Neural progenitor cell (in vitro differentiated cells): ENCODE measurements around the gene CERS1. TPM values are rescaled to one million over a fixed set of nuclear protein-coding genes. Genes with fewer than 3 reads are reported as not detected.

Experiments
- DNase-seq: peaks from one replicate; pipeline ENCODE4 v3.0.0-alpha.2; 2016; ENCODE audit warnings: low spot score
- H2AFZ ChIP-seq: fragments of 200-600 bp; sonication (generic); replicated peaks from 2 replicates; pipeline ENCODE4 v1.6.1; 2016; ENCODE audit warnings: antibody characterized with exemption
- H3F3A ChIP-seq: fragments of 200-600 bp; sonication (generic); 2 replicates; pipeline ENCODE4 v1.6.1; 2016; ENCODE audit warnings: antibody characterized with exemption, low read depth
- H3K27ac ChIP-seq: fragments of 200-600 bp; sonication (generic); 2 replicates; pipeline ENCODE4 v1.5.1; 2016; ENCODE audit warnings: mild to moderate bottlenecking
- H3K27me3 ChIP-seq: fragments of 200-600 bp; sonication (generic); 2 replicates; pipeline ENCODE4 v1.6.1; 2016; ENCODE audit warnings: mild to moderate bottlenecking, moderate library complexity
- H3K36me3 ChIP-seq: fragments of 200-600 bp; sonication (generic); 2 replicates; pipeline ENCODE4 v1.5.1; 2016
- H3K4me1 ChIP-seq: fragments of 200-600 bp; sonication (generic); 2 replicates; pipeline ENCODE4 v1.6.1; 2016; ENCODE audit warnings: mixed run types
- H3K4me2 ChIP-seq: fragments of 200-600 bp; sonication (generic); 2 replicates; pipeline ENCODE4 v1.6.1; 2016
- H3K4me3 ChIP-seq: fragments of 200-600 bp; sonication (generic); 2 replicates; pipeline ENCODE4 v1.5.1; 2016
- H3K79me2 ChIP-seq: fragments of 200-600 bp; sonication (generic); 2 replicates; pipeline ENCODE4 v1.6.1; 2016; ENCODE audit warnings: low read depth
- H3K9ac ChIP-seq: fragments of 200-600 bp; sonication (generic); 2 replicates; pipeline ENCODE4 v1.6.1; 2016
- H3K9me3 ChIP-seq: fragments of 200-600 bp; sonication (generic); 2 replicates; pipeline ENCODE4 v1.5.1; 2016; ENCODE audit warnings: low read depth
- H4K20me1 ChIP-seq: fragments of 200-600 bp; sonication (generic); 2 replicates; pipeline ENCODE4 v1.6.1; 2016; ENCODE audit warnings: low read depth
- H3K27ac Mint-ChIP-seq: 3 replicates; pipeline ENCODE4 v1.8.0; 2021; ENCODE audit warnings: mixed read lengths
- H3K27me3 Mint-ChIP-seq: 2 replicates; pipeline ENCODE4 v1.8.0; 2022; ENCODE audit warnings: low read depth, mild to moderate bottlenecking, inconsistent platforms, moderate library complexity, mixed read lengths; ENCODE audit not compliant: insufficient read depth
- H3K36me3 Mint-ChIP-seq: 3 replicates; pipeline ENCODE4 v1.8.0; 2021; ENCODE audit warnings: mixed read lengths
- H3K4me1 Mint-ChIP-seq: 3 replicates; pipeline ENCODE4 v1.8.0; 2021; ENCODE audit warnings: mixed read lengths
- H3K4me3 Mint-ChIP-seq: 3 replicates; pipeline ENCODE4 v1.8.0; 2021; ENCODE audit warnings: mild to moderate bottlenecking, moderate library complexity, mixed read lengths
- H3K9me3 Mint-ChIP-seq: 3 replicates; pipeline ENCODE4 v1.8.0; 2020; ENCODE audit warnings: mixed read lengths
- CTCF ChIP-seq: fragments of 200-600 bp; sonication (generic); IDR thresholded peaks from 2 replicates; pipeline ENCODE4 v1.5.1; 2017; ENCODE audit warnings: antibody characterized with exemption, mild to moderate bottlenecking
- EZH2 ChIP-seq: fragments of 200-600 bp; sonication (generic); IDR thresholded peaks from 2 replicates; pipeline ENCODE4 v1.6.1; 2017; ENCODE audit warnings: antibody characterized with exemption, mild to moderate bottlenecking, moderate library complexity
- EZH2phosphoT487 ChIP-seq: fragments of 200-600 bp; sonication (generic); IDR thresholded peaks from 2 replicates; pipeline ENCODE4 v1.6.1; 2017; ENCODE audit warnings: antibody characterized with exemption
- total RNA-seq: library from RNA; depleted of rRNA; stranded (reverse); fragments of >200 nt; gene quantifications from 2 replicates; pipeline ENCODE4 v1.2.3, GENCODE V29; 2015; ENCODE audit warnings: low replicate concordance

CERS1 gene
- total RNA-seq, 1 donor from 2014 or later, result 1.9 TPM

DNA sequence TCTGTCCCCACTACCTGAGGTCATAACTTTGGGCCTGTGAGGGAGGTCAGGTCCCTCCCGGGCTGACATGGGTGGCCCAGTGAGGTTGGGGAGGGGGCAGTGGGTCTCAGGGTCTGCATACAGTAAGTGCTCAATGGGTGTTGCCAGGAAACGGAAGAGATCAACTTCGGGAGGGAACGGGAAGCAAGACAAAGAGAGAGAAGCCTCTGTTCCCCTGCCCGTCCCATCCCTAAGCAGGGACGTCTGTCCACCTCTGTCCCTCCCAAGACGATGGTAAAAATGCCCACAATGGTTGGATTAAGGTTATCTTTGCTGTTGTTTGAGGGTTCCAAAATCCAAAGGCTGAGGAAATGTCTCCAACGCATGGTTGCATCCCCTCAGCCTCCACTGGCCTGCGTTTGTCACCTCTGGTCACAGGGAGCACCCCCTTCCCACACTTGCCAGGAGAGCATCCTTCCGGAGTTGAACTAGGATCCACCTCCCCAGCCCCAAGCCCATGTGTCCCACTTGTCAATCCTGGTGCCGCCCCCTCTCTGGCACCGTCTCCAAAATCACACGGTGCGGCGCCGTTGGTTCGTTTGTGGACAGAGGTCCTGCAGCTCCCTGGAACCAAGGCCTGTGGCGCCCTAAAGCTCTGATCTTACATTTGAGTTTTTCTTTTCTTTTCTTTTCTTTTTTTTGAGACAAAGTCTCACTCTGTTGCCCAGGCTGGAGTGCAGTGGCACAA is 45.8 kb upstream of the CERS1 start:
- Histone ChIP-seq H3K4me2 (peak overlapping the region; percentile 72), H2AFZ (no peak overlapping the region), H3K9me3 (no peaks in the 10 kb centered on the region), H3K36me3 (no peaks in the 10 kb centered on the region), H3K79me2 (peaks cover 12% of the 10 kb centered on the region), H3F3A (peaks cover 17% of the 10 kb centered on the region), H3K27ac (no peak overlapping the region), H4K20me1 (peaks cover 16% of the 10 kb centered on the region), H3K9ac (no peak overlapping the region), H3K4me3 (peak overlapping the region; percentile 31), H3K27me3 (no peaks in the 10 kb centered on the region), H3K4me1 (peaks cover 16% of the 10 kb centered on the region)
- TF ChIP-seq CTCF (no peak), EZH2phosphoT487 (no peak), EZH2 (no peak)
- Mint-ChIP-seq H3K27ac (peak overlapping the region; percentile 37), H3K4me3 (peak overlapping the region; percentile 78), H3K9me3 (peaks cover 3% of the 10 kb centered on the region), H3K4me1 (peaks cover 24% of the 10 kb centered on the region), H3K36me3 (peaks cover 4% of the 10 kb centered on the region), H3K27me3 (peaks cover 6% of the 10 kb centered on the region)
- peak; percentile 15 for DNase-seq

- Histone ChIP-seq H3K4me3 (peak within 1 kb of the TSS; percentile 81), H3K27me3 (no peaks in the 10 kb centered on the region), H3K79me2 (peaks cover 12% of the 10 kb centered on the region), H3K9ac (peak within 1 kb of the TSS; percentile 33), H3K4me1 (peaks cover 16% of the 10 kb centered on the region), H3K4me2 (peak within 1 kb of the TSS; percentile 93), H4K20me1 (peaks cover 16% of the 10 kb centered on the region), H2AFZ (no peak within 1 kb of the TSS), H3K36me3 (no peaks in the 10 kb centered on the region), H3F3A (peaks cover 17% of the 10 kb centered on the region), H3K9me3 (no peaks in the 10 kb centered on the region), H3K27ac (no peak within 1 kb of the TSS)
- peak within 1 kb of the TSS; percentile 95 for H3K4me3 Mint-ChIP-seq
- peaks cover 21% of the 10 kb centered on the region for H3K4me1 Mint-ChIP-seq
- no peaks in the 10 kb centered on the region for H3K9me3 Mint-ChIP-seq
- H3K27ac Mint-ChIP-seq, result peak within 1 kb of the TSS; percentile 86
- TF ChIP-seq CTCF (peak; percentile 43), EZH2 (no peak)
- peak; percentile 91 for DNase-seq
- peaks cover 8% of the 10 kb centered on the region for H3K27me3 Mint-ChIP-seq
- H3K36me3 Mint-ChIP-seq, result peaks cover 4% of the 10 kb centered on the region
Observed at GRCh38 chr19:18940769-18941627, 45.0 kb upstream of the CERS1 start, which contains the start of gene HOMER3. HOMER3 (minus strand) TSS chr19:18941217; CDS start chr19:18938982, 2,235 bp downstream.

- no peak overlapping the region for H2AFZ ChIP-seq
- peaks cover 21% of the 10 kb centered on the region for H3K4me1 Mint-ChIP-seq
- H3K27ac ChIP-seq, result no peak overlapping the region
- H3K79me2 ChIP-seq, result peaks cover 12% of the 10 kb centered on the region
- H3K9ac ChIP-seq, result peak overlapping the region; percentile 33
- peak overlapping the region; percentile 95 for H3K4me3 Mint-ChIP-seq
- H3K4me2 ChIP-seq, result peak overlapping the region; percentile 93
- peaks cover 16% of the 10 kb centered on the region for H3K4me1 ChIP-seq
- peaks cover 4% of the 10 kb centered on the region for H3K36me3 Mint-ChIP-seq
- H3K36me3 ChIP-seq, result no peaks in the 10 kb centered on the region
- TF ChIP-seq EZH2 (no peak), EZH2phosphoT487 (no peak), CTCF (no peak)
- DNase-seq, result peak; percentile 90
- H3K27ac Mint-ChIP-seq, result peak overlapping the region; percentile 86
- no peaks in the 10 kb centered on the region for H3K9me3 Mint-ChIP-seq
- H3K9me3 ChIP-seq, result no peaks in the 10 kb centered on the region
- peaks cover 8% of the 10 kb centered on the region for H3K27me3 Mint-ChIP-seq
- no peaks in the 10 kb centered on the region for H3K27me3 ChIP-seq
- H3K4me3 ChIP-seq, result peak overlapping the region; percentile 81
- peaks cover 17% of the 10 kb centered on the region for H3F3A ChIP-seq
- peaks cover 16% of the 10 kb centered on the region for H4K20me1 ChIP-seq
Observed at GRCh38 chr19:18939922-18940768, 44.2 kb upstream of the CERS1 start.
